Measurements from ENCODE around the gene MAP3K13. TPM values are rescaled to one million over a fixed set of nuclear protein-coding genes. Genes with fewer than 3 reads are reported as not detected.
"Not testable (repeated sequence)": the region's sequence is repeated elsewhere in the genome, so short reads cannot be mapped to it uniquely, and the experiment has no call there.

Gene MAP3K13
- total RNA-seq, 1 donor from 2014 or later, result 14.7 TPM

DNA sequence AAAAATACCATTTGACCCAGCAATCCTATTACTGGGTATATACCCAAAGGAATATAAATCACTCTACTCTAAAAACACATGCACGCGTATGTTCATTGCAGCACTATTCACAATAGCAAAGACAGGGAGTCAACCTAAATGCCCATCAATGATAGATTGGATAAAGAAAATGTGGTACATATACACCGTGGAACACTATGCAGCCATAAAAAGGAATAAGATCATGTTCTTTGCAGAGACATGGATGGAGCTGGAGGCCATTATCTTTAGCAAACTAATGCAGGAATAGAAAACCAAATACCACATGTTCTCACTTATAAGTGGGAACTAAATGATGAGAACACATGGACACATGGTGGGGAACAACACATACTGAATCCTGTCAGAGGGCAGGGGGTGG, 23.6 kb downstream of the MAP3K13 start:
- intact Hi-C loops (cut with micrococcal nuclease); H3K9me3 Mint-ChIP-seq; H3K4me1 Mint-ChIP-seq (ENCODE audit: low read depth); H3K27ac Mint-ChIP-seq; H3K4me3 Mint-ChIP-seq (ENCODE audit: low read depth); DNase-seq (ENCODE audit: low spot score); H3K36me3 Mint-ChIP-seq (ENCODE audit: low read depth): not testable (repeated sequence)
- peaks cover 11% of the 10 kb centered on the region for H3K27me3 Mint-ChIP-seq (ENCODE audit: low read depth)

DNA sequence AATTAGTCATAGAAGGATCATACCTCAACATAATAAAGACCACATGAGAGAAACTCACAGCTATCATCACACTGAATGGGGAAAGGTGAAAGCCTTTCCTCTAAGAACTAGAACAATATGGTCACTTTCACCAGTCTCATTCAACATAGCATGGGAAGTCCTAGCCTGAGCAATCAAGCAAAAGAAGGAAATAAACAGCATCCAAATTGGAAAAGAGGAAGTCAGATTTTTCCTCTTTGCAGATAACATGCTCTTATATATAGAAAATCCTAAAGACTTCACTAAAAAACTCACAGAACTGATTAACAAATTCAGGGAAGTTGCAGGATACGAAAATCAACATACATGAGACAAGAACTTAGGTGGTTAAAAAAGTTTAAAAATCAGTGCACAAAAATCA, 24.7 kb downstream of the MAP3K13 start:
- Mint-ChIP-seq H3K27ac (no peak overlapping the region), H3K4me1 (ENCODE audit: low read depth) (no peaks in the 10 kb centered on the region), H3K4me3 (ENCODE audit: low read depth) (no peak overlapping the region)

DNA sequence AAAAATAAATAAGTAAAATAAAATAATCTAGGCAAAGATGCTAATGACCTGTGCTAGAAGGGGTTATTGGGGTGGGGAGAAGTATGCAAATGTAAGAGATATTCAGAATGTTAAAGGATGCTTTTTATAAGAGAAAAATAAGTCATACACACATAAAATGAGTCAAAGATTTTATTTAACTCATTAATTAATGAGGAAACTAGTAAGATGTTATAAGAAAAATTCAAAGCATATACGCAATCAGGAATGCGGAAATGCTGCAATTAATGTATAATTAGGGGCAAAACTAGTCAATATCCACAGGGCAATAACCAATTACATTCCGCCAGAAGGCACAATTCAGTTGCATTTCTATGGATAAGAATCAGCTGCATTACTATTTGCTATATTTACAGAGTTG, 30.1 kb downstream of the MAP3K13 start:
- no peak for DNase-seq (ENCODE audit: low spot score)
- no peaks in the 10 kb centered on the region for H3K9me3 Mint-ChIP-seq
- intact Hi-C loops (cut with micrococcal nuclease), result no loop called here
- H3K36me3 Mint-ChIP-seq (ENCODE audit: low read depth), result no peaks in the 10 kb centered on the region
- H3K27me3 Mint-ChIP-seq (ENCODE audit: low read depth), result peaks cover 5% of the 10 kb centered on the region
- no peak overlapping the region for H3K27ac Mint-ChIP-seq
- H3K4me3 Mint-ChIP-seq (ENCODE audit: low read depth), result no peak overlapping the region
- H3K4me1 Mint-ChIP-seq (ENCODE audit: low read depth), result no peaks in the 10 kb centered on the region

More for the DNA sequence above, 24.7 kb downstream of the MAP3K13 start:
- H3K36me3 Mint-ChIP-seq (ENCODE audit: low read depth), result no peaks in the 10 kb centered on the region
- H3K27me3 Mint-ChIP-seq (ENCODE audit: low read depth), result peaks cover 11% of the 10 kb centered on the region
- no peak for DNase-seq (ENCODE audit: low spot score)
- intact Hi-C loops (cut with micrococcal nuclease), result no loop called here
- no peaks in the 10 kb centered on the region for H3K9me3 Mint-ChIP-seq

GRCh38 chr3:185397676-185398075, 34.7 kb downstream of the MAP3K13 start:
- no peak overlapping the region for H3K4me3 Mint-ChIP-seq (ENCODE audit: low read depth)
- no peak for DNase-seq (ENCODE audit: low spot score)
- peaks cover 4% of the 10 kb centered on the region for H3K27me3 Mint-ChIP-seq (ENCODE audit: low read depth)
- no peaks in the 10 kb centered on the region for H3K36me3 Mint-ChIP-seq (ENCODE audit: low read depth)
- no peaks in the 10 kb centered on the region for H3K4me1 Mint-ChIP-seq (ENCODE audit: low read depth)
- intact Hi-C loops (cut with micrococcal nuclease), result no loop called here
- H3K27ac Mint-ChIP-seq, result no peak overlapping the region
- H3K9me3 Mint-ChIP-seq, result no peaks in the 10 kb centered on the region

- Mint-ChIP-seq H3K4me1 (ENCODE audit: low read depth) (no peaks in the 10 kb centered on the region), H3K27ac (no peak overlapping the region), H3K27me3 (ENCODE audit: low read depth) (peaks cover 6% of the 10 kb centered on the region), H3K4me3 (ENCODE audit: low read depth) (no peak overlapping the region), H3K36me3 (ENCODE audit: low read depth) (no peaks in the 10 kb centered on the region), H3K9me3 (no peaks in the 10 kb centered on the region)
- intact Hi-C loops (cut with micrococcal nuclease), result no loop called here
- no peak for DNase-seq (ENCODE audit: low spot score)
These were observed 37.1 kb downstream of the MAP3K13 start for GRCh38 chr3:185399737-185400667.

- intact Hi-C loops (cut with micrococcal nuclease), result no loop called here
- H3K4me1 Mint-ChIP-seq (ENCODE audit: low read depth), result no peaks in the 10 kb centered on the region
- DNase-seq (ENCODE audit: low spot score), result no peak
- H3K9me3 Mint-ChIP-seq, result no peaks in the 10 kb centered on the region
- no peak overlapping the region for H3K27ac Mint-ChIP-seq
- H3K27me3 Mint-ChIP-seq (ENCODE audit: low read depth), result peaks cover 11% of the 10 kb centered on the region
- no peaks in the 10 kb centered on the region for H3K36me3 Mint-ChIP-seq (ENCODE audit: low read depth)
- H3K4me3 Mint-ChIP-seq (ENCODE audit: low read depth), result no peak overlapping the region
These were observed 37.9 kb downstream of the MAP3K13 start for GRCh38 chr3:185400866-185401265.

GRCh38 chr3:185401319-185401955, 38.5 kb downstream of the MAP3K13 start:
- Mint-ChIP-seq H3K9me3 (no peaks in the 10 kb centered on the region), H3K4me3 (ENCODE audit: low read depth) (no peak overlapping the region), H3K27me3 (ENCODE audit: low read depth) (peaks cover 12% of the 10 kb centered on the region), H3K4me1 (ENCODE audit: low read depth) (no peaks in the 10 kb centered on the region), H3K27ac (no peak overlapping the region), H3K36me3 (ENCODE audit: low read depth) (no peaks in the 10 kb centered on the region)
- DNase-seq (ENCODE audit: low spot score), result no peak
- intact Hi-C loops (cut with micrococcal nuclease), result no loop called here

DNA sequence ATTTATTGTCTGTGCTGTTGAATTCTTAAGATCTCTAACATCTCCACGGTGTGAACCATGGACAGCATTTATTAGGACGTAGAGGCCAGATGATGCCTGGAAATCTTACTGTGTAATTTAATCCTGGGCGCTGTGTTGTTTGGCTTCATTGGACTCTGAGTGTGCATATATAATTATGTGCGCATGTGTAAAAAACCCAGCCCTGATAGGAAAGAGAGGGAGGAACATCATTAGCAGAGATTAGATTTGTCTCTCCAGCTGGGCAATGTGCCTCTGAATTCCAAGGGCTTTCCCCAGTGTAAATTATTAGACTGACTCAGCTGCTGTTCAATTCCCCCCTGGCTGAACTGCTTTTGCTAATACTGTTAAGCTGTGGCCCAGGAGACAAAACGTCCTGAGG, 39.6 kb downstream of the MAP3K13 start:
- Mint-ChIP-seq H3K36me3 (ENCODE audit: low read depth) (no peaks in the 10 kb centered on the region), H3K9me3 (no peaks in the 10 kb centered on the region), H3K4me1 (ENCODE audit: low read depth) (no peaks in the 10 kb centered on the region), H3K27me3 (ENCODE audit: low read depth) (peaks cover 12% of the 10 kb centered on the region), H3K4me3 (ENCODE audit: low read depth) (no peak overlapping the region), H3K27ac (no peak overlapping the region)
- intact Hi-C loops (cut with micrococcal nuclease), result no loop called here
- no peak for DNase-seq (ENCODE audit: low spot score)

DNA sequence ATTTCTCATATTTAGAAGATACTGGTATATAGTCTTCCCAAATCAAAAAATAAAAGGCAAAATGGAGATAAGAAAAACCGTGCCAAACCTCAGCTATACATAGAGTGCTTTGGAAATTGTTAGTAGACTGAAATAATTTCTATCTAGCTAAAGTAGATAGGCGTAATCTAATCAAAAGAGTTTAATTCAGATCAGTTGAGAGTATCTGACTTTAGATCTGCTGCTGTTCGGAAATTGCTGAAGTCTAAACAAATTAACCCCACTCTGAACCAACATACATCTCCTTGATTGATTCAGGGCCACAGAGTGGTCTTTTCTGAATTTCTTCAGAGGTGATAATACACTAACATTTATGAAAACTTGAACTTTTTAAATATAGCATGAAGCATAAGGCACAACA, 40.1 kb downstream of the MAP3K13 start:
- no peak overlapping the region for H3K27ac Mint-ChIP-seq

GRCh38 chr3:185405243-185405642, 42.3 kb downstream of the MAP3K13 start:
- Mint-ChIP-seq H3K36me3 (ENCODE audit: low read depth) (no peaks in the 10 kb centered on the region), H3K9me3 (no peaks in the 10 kb centered on the region), H3K27me3 (ENCODE audit: low read depth) (peaks cover 12% of the 10 kb centered on the region), H3K4me1 (ENCODE audit: low read depth) (no peaks in the 10 kb centered on the region), H3K4me3 (ENCODE audit: low read depth) (no peak overlapping the region), H3K27ac (no peak overlapping the region)
- intact Hi-C loops (cut with micrococcal nuclease), result no loop called here
- no peak for DNase-seq (ENCODE audit: low spot score)

More for the DNA sequence above, 40.1 kb downstream of the MAP3K13 start:
- H3K36me3 Mint-ChIP-seq (ENCODE audit: low read depth), result no peaks in the 10 kb centered on the region
- intact Hi-C loops (cut with micrococcal nuclease), result no loop called here
- peaks cover 12% of the 10 kb centered on the region for H3K27me3 Mint-ChIP-seq (ENCODE audit: low read depth)
- no peaks in the 10 kb centered on the region for H3K9me3 Mint-ChIP-seq
- H3K4me3 Mint-ChIP-seq (ENCODE audit: low read depth), result no peak overlapping the region
- no peaks in the 10 kb centered on the region for H3K4me1 Mint-ChIP-seq (ENCODE audit: low read depth)
- no peak for DNase-seq (ENCODE audit: low spot score)

DNA sequence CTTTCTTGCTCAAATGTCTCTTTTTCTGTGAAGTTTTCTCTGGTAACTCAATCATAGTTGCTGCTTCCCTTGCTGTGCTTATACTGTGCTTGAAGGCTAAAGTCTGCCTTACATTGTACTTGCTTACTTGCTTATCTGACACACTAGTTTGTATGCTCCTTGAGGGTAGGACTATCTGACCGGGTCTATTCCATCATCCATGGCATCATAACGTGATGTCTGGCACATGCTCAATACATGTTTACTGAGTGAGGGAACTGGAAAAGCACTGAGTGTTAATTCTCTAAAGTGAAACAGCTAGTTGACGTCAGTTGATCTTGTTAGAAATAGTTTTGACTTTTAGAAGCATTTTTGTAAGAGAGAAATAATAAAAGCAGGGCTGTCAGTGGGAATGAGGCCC, 42.7 kb downstream of the MAP3K13 start:
- Mint-ChIP-seq H3K27me3 (ENCODE audit: low read depth) (peaks cover 12% of the 10 kb centered on the region), H3K4me1 (ENCODE audit: low read depth) (no peaks in the 10 kb centered on the region), H3K36me3 (ENCODE audit: low read depth) (no peaks in the 10 kb centered on the region), H3K27ac (no peak overlapping the region), H3K9me3 (no peaks in the 10 kb centered on the region), H3K4me3 (ENCODE audit: low read depth) (no peak overlapping the region)
- DNase-seq (ENCODE audit: low spot score), result no peak
- intact Hi-C loops (cut with micrococcal nuclease), result no loop called here

DNA sequence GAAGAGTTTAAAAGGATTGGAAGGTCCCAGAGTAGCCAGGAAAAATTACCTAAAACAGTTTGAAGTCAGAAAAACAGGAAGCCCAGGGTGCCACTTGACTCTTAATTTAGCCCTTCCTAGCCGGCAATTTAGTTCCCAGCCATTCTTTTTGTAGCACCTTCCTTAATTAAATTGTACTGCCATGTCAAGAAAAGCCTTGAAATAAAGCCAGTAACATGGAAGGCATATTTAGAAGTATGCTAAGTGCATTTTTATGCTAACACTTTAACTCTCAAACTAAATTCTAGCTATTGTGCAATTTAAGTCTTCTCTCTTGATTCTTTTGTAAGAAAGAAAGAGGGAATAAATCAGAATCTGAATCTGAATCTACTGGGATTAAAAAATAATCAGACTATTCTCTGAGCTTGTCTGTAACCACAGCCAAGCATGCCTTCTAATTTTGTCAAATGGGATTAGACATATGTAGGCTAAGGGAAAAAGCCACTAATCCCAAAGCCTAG, 43.2 kb downstream of the MAP3K13 start:
- Mint-ChIP-seq H3K27me3 (ENCODE audit: low read depth) (peaks cover 15% of the 10 kb centered on the region), H3K36me3 (ENCODE audit: low read depth) (no peaks in the 10 kb centered on the region), H3K9me3 (no peaks in the 10 kb centered on the region), H3K4me3 (ENCODE audit: low read depth) (no peak overlapping the region), H3K4me1 (ENCODE audit: low read depth) (no peaks in the 10 kb centered on the region), H3K27ac (no peak overlapping the region)
- no peak for DNase-seq (ENCODE audit: low spot score)
- intact Hi-C loops (cut with micrococcal nuclease), result no loop called here

DNA sequence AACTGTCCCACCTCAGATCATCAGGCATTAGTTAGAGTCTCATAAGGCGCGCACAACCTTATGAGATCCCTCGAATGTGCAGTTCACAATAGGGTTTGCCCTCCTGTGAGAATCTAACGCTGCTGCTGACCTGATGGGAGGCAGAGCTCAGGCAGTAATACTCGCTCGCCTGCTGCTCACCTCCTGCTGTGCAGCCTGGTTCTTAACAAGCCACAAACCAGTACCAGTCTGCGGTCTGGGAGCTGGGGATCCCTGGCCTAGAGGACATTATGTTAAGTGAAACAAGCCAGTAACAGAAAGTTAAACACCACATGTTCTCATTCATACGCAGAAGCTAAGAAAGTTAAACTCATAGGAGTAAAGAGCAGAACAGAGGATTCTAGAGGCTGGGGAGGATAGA, 47.0 kb downstream of the MAP3K13 start:
- no peaks in the 10 kb centered on the region for H3K36me3 Mint-ChIP-seq (ENCODE audit: low read depth)
- H3K4me1 Mint-ChIP-seq (ENCODE audit: low read depth), result no peaks in the 10 kb centered on the region
- H3K27me3 Mint-ChIP-seq (ENCODE audit: low read depth), result peaks cover 9% of the 10 kb centered on the region
- DNase-seq (ENCODE audit: low spot score), result no peak
- H3K4me3 Mint-ChIP-seq (ENCODE audit: low read depth), result no peak overlapping the region
- no peaks in the 10 kb centered on the region for H3K9me3 Mint-ChIP-seq
- intact Hi-C loops (cut with micrococcal nuclease), result no loop called here
- no peak overlapping the region for H3K27ac Mint-ChIP-seq
